Epithelial cell of prostate (primary cell): ENCODE data around the gene NSD1.

ENCODE experiments used
- DNase-seq: peaks from one replicate; pipeline ENCODE4 v3.0.0-alpha.2; 2011; ENCODE audit warnings: low read depth, low spot score
- H3K27ac ChIP-seq: fragments of 450-650 bp; 2 replicates; pipeline ENCODE4 v1.5.1; 2017; ENCODE audit warnings: mild to moderate bottlenecking

The NSD1 gene

GRCh38 chr5:177314376-177315342 is 181.1 kb downstream of the NSD1 start:
- DNase-seq: no peak

GRCh38 chr5:177315411-177315810 is 181.8 kb downstream of the NSD1 start:
- no peak for DNase-seq
- no peak overlapping the region for H3K27ac ChIP-seq

More at GRCh38 chr5:177314376-177315342, 181.1 kb downstream of the NSD1 start:
- H3K27ac ChIP-seq: no peak overlapping the region

- no peak for DNase-seq
- H3K27ac ChIP-seq: no peak overlapping the region
Measured at GRCh38 chr5:177316005-177316404, 182.4 kb downstream of the NSD1 start.

- no peak overlapping the region for H3K27ac ChIP-seq
- DNase-seq: no peak
Measured at GRCh38 chr5:177317959-177318377, 184.4 kb downstream of the NSD1 start.

GRCh38 chr5:177319913-177320588 is 186.5 kb downstream of the NSD1 start:
- no peak overlapping the region for H3K27ac ChIP-seq
- no peak for DNase-seq

- H3K27ac ChIP-seq: no peak overlapping the region
- no peak for DNase-seq
Measured at GRCh38 chr5:177320879-177321278, 187.3 kb downstream of the NSD1 start.

DNA sequence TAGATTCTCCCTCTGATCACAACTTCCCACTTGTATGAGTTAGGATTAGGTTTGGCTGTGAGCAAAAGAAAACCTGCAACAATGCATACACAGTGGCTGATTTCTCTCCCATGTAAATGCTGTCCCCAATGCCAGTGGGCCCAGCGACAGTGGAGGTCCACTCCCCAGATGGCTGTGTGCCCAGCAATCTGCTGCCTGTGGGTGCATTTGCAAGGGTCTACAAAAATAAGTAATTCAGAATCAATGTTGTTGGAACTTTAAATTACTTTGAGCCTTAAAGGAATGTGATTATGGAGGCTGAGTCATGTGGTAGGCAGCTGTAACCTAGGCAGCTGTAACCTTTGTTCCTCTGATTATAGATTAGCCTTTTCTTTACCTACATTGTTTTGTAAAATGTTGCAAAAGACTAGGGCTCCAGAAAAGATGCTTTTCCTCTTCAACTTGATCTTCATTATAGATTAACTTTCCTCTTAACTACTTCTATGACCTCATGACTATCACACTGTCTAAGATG is 192.4 kb downstream of the NSD1 start:
- DNase-seq: no peak
- no peak overlapping the region for H3K27ac ChIP-seq

DNA sequence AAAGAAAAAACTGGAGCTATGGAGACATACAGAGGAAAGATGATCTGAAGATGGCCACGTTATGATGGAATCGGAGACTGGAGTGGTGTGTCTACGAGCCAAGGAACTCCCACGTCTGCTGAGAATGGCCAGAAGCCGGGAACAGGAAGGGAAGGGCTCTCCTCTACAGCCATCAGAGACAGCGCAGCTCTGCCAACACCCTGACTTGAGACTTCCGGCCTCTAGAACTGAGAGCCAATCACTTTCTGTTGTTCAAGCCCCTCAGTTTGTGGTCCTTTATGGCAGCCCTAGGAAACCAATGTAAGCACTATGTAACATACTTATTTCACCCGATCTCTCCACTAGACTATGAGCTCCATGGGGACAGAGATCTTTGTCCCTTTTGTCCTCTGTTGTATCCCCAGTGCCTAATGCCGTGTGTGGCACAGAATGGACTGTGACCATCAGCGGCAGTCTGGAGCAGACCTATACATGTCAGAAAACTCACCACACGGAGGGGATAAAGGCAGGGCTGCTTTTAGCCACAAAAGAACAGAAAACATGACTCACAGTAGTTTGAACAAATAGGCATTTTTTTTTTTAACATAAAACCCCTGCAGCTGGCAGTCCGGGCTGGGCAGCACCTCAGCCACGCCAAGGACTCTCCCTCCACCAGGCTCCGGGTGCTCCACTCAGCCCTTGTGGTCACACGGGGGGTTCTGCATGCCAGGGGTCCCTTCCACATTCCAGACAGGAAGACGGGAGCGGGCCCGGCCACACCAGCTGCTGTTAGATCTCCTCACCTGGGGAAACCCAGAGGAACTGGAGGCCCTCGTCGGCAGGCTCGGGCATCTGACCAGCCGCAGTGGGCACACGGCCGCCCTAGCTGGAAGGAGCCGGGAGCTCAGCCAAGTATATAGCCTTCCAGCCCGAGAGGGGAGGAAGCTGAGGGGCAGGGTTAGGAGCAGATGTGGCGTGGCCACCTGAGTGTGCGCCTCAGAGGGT is 194.3 kb downstream of the NSD1 start:
- DNase-seq: no peak
- no peak overlapping the region for H3K27ac ChIP-seq

DNA sequence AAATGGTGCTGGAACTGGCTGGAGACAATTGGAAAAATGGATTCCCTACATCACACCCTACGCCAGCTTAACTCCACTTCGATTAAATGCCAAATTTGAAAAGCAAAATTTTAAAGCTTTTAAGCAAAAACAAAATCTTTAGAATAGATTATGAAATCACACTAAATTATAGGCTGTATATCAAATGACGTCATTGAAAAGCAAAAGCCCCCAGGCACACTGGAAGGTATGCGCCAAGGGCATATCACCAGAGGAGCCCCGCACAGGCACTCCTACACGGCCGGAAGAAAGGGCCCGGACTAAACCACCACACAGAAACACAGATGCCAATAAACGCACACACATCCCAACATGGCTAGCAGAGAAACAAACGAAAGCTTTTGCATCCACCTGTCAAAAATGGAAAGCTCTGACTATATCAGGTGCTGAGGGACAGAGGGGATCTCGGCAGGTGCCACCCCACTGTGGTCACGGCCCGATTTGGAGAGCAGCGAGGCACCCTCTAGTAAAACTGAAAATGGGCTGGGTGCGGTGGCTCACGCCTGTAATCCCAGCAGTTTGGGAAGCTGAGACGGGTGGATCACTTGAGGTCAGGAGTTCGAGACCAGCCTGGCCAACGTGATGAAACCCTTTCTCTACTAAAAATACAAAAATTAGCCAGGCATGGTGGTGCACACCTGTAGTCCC is 195.1 kb downstream of the NSD1 start:
- no peak for DNase-seq
- H3K27ac ChIP-seq: no peak overlapping the region

- H3K27ac ChIP-seq: no peak overlapping the region
- no peak for DNase-seq
Measured at GRCh38 chr5:177329883-177330282, 196.3 kb downstream of the NSD1 start.

DNA sequence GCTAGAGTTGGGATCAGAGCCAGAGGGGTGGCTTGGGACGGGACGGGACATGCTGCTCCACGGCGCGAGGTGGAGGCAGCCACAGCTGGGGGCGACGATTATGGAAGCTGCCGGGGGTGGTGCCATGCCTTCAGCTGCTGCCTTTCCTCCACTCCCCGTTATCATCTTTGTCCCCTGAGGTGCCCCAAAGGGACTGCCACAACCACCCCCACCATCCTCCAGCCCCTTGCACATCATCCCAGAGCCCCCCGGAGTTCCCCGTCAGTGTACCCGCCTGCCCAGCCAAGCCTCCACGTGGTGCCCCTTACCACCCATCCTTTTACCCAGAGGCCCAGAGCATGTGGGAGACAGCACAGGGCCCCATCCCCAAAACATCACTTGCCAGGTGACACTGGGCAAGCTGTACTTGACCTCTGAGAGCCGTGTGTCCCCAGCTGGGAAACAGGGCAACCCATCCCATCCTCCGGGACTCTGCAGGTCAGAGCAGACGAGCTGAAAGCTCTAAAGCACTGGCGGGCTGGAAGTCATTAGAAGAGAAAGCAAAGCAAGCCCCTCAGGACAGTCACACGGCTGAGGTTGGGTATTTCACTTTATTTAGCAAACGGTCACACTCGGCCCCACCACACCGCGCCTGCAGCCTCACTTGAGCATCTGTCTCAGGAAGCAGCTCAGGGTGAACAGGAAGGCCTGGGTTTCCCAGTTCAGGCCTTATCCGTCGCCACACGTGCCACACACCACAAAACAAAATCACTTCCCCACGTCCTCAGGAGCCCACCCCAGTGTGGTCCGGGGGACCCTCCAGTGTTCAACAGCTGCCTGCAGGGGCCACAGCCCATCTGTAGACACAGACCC is 197.6 kb downstream of the NSD1 start:
- H3K27ac ChIP-seq: no peak overlapping the region
- DNase-seq: no peak

GRCh38 chr5:177332031-177332895 is 198.7 kb downstream of the NSD1 start:
- H3K27ac ChIP-seq: no peak overlapping the region
- DNase-seq: no peak

- no peak overlapping the region for H3K27ac ChIP-seq
- no peak for DNase-seq
Measured at GRCh38 chr5:177332896-177333260, 199.3 kb downstream of the NSD1 start.

DNA sequence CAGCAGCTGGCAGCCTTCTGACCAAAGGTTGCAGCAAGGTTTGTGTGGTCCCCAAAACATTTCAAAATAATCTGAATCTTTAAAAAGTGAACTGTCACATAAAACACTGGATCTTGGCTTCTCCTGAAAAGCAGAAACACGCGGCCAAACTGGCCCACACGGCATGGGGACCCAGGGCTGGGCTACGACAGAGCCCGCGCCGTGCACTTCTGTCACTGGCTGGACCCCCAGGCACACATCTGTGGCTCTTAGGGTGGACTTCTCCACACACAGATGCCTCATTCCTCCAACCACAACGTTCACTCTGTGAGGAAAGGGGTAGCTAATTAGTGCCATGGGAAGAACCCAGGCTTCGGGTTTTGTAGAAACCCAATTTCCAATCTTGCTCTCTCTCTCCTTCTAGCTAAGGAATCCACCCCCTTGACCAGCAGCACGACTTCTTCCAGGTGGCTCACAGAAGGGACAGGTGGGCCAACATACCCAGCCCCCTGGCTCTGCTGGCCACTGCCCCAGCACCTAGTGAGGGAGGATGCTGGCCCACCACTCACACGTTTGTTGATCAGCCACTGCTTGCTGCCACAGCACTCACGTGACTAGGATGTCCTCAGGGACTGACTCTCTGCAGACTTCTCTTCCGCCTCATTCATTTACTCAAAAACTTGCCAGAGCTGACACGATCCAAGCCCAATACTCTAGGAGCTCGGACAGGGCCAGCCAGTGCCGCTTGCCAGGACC is 200.0 kb downstream of the NSD1 start:
- H3K27ac ChIP-seq: no peak overlapping the region
- DNase-seq: no peak

DNA sequence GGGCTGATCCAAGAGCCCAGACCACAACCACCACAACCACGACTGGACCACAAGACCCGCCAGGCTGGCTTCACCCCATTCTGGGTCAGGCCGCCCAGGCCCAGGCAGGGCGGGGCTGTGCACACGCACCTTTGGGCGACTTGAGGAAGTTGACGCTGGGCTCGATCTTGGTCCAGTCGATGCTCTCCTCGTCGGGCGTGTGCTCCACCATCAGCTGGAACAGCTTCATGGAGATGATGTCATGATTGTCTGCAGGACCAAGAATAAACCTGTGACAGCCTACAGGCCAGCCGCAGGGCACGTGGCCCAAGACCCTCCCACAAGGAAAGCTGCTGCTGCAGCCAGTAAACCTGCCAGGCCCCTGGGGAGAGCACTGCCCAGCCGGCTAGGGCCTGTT is 200.6 kb downstream of the NSD1 start:
- no peak overlapping the region for H3K27ac ChIP-seq
- no peak for DNase-seq

DNA sequence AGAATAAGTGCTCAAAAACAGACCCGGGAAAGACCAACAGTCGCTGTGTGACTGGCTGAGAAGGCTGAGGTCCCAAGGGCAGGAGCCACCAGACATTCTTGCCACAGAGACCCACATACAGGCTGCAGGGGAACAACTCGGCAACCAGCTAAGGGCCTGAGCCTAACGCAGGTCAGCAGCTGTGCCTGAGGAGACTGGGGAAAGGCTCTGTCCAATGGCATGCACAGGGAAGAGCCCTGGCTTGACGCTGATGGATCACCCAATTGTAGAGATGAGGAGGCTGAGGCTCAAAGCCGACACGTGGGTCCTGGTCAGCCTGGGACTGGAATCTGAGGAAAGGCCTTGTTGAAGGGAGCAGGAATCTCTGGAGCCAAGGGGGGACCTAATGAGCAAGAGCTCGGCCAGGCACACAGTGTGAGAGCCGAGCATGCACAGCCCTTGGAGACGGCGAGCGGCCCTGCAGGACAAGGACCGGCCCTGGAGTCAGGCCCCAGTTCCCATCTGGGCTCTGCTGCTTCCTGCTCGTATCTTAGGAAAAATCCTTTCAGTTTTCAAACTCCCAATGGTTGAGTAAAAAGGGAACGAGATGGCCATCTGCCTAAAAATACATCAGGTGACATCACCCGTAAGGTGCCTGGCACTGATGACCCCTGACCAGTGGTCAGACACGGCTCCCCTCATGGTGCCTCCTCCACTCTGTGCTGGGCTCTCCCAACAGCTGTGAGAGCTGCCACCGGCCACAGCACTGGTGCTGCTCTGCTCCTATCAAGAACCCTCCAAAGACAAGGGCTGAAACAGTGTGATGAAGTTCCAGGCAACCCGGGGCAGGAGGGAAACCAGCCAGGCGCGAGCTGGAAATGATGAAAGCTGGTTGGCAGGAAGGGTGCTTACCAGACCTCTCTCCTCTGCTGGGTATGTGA is 201.5 kb downstream of the NSD1 start:
- no peak for DNase-seq
- H3K27ac ChIP-seq: no peak overlapping the region
